ENCODE data around the gene CCDC7. TPM values are rescaled to one million over a fixed set of nuclear protein-coding genes. Genes with fewer than 3 reads are reported as not detected.

Gene CCDC7
- total RNA-seq, 1 experiment from 2014 or later, result 7.4 TPM

DNA sequence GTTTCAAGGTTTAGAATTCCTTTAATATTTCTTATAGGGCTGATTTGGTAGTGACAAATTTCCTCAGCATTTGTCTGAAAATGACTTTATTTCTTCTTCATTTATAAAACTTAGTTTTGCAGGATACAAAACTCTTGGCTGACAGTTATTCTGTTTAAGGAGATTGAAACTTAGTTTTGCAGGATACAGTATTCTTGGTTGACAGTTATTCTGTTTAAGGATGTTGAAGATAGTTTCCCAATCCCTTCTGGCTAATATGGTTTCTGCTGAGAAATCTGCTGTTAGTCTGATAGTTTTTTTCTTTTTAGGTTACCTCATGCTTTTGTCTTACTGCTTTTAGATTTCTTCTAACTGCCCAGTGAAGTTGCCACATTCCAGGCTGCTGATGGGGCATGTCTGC is 325.3 kb downstream of the CCDC7 start:
- CTCF ChIA-PET, result no interaction called here
- H3K27ac Mint-ChIP-seq (ENCODE audit: unreplicated experiment), result no peak overlapping the region
- intact Hi-C loops (cut with micrococcal nuclease; ENCODE audit: unreplicated experiment), result no loop called here
- no peaks in the 10 kb centered on the region for H3K36me3 Mint-ChIP-seq (ENCODE audit: insufficient read depth, unreplicated experiment)
- H3K4me1 Mint-ChIP-seq (ENCODE audit: low read depth, unreplicated experiment), result no peaks in the 10 kb centered on the region
- no peak for DNase-seq
- H3K9me3 Mint-ChIP-seq (ENCODE audit: low read depth, unreplicated experiment), result peaks cover 4% of the 10 kb centered on the region
- H3K27me3 Mint-ChIP-seq (ENCODE audit: unreplicated experiment), result no peaks in the 10 kb centered on the region
- no peak overlapping the region for H3K4me3 Mint-ChIP-seq (ENCODE audit: low read depth, unreplicated experiment)
- TF ChIP-seq, protein P1, sequence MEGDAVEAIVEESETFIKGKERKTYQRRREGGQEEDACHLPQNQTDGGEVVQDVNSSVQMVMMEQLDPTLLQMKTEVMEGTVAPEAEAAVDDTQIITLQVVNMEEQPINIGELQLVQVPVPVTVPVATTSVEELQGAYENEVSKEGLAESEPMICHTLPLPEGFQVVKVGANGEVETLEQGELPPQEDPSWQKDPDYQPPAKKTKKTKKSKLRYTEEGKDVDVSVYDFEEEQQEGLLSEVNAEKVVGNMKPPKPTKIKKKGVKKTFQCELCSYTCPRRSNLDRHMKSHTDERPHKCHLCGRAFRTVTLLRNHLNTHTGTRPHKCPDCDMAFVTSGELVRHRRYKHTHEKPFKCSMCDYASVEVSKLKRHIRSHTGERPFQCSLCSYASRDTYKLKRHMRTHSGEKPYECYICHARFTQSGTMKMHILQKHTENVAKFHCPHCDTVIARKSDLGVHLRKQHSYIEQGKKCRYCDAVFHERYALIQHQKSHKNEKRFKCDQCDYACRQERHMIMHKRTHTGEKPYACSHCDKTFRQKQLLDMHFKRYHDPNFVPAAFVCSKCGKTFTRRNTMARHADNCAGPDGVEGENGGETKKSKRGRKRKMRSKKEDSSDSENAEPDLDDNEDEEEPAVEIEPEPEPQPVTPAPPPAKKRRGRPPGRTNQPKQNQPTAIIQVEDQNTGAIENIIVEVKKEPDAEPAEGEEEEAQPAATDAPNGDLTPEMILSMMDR (IDR thresholded peaks at IDR 0.05; ENCODE audit: unreplicated experiment), result no peak
- no TSS peak for BruUV-seq (replicated peaks)

DNA sequence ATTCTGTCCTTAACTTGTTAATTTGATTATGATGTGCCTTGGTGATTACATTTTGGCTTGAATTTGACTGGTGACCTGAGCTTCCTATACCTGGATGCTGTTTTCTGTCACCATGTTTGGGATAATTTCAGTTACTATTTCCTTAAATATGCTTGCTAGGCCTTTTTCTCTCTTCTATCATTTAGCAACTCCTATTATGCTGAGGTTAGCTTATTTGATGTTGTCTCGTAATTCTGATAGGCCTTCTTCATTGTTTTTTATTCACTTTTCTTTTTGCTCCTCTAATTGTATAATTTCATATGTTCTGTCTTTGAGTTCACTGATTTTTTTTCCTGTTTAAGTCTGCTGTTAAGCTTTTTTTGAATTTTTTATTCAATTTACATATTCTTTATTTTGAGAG is 327.2 kb downstream of the CCDC7 start:
- CTCF ChIA-PET, result no interaction called here
- Mint-ChIP-seq H3K4me1 (ENCODE audit: low read depth, unreplicated experiment) (no peaks in the 10 kb centered on the region), H3K36me3 (ENCODE audit: insufficient read depth, unreplicated experiment) (no peaks in the 10 kb centered on the region), H3K27ac (ENCODE audit: unreplicated experiment) (no peak overlapping the region), H3K4me3 (ENCODE audit: low read depth, unreplicated experiment) (no peak overlapping the region), H3K9me3 (ENCODE audit: low read depth, unreplicated experiment) (peaks cover 4% of the 10 kb centered on the region), H3K27me3 (ENCODE audit: unreplicated experiment) (no peaks in the 10 kb centered on the region)
- DNase-seq, result no peak
- no TSS peak for BruUV-seq (replicated peaks)
- intact Hi-C loops (cut with micrococcal nuclease; ENCODE audit: unreplicated experiment), result no loop called here
- TF ChIP-seq, protein P1 (IDR thresholded peaks at IDR 0.05; ENCODE audit: unreplicated experiment), result no peak

DNA sequence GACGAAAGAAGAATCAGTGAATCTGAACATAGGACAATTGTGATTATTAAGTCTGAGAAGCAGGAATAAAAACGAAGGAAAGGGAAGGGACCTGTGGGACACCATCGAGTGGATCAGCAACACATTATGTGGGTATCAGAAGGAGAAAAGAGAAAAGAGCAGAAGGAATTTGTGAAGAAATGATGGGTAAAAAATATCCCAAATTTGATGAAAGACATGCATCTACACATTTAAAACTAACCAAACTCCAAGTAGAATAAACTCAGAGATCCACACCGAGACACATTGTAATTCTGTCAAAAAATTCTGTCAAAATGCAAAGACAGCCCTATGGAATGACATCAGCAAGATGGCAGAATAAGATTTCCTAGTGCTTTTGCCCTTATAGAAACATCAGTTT is 341.0 kb downstream of the CCDC7 start:
- intact Hi-C loops (cut with micrococcal nuclease; ENCODE audit: unreplicated experiment), result no loop called here
- CTCF ChIA-PET, result no interaction called here
- no TSS peak for BruUV-seq (replicated peaks)

DNA sequence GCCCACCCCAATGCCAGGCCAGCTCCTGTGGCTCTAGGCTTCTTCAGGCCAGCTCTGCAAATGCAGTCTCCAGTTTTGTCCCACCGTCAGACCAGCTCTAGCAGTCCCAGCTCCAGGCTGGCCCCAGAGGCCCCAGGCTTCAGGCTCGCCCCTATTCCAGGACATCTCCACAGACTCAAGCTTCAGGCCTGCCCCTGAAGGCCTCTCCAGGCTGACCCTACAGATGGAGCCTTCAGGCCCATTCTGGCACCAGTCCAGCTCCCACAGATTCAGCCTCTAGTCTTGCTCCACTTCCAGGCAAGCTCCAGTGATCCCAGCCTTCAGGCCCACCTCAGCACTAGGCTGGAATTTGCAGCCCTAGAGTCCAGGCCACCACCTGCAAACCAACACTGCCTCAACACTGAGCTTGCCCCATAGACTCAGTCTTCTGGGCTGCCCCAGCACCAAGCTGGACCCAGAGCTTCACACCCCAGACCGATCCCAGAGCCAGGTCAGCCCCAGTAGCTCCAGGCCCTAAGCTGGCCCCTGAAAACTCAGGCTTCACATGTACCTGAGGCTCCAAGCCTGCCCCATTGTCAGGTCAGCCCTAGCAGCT is 341.8 kb downstream of the CCDC7 start:
- intact Hi-C loops (cut with micrococcal nuclease; ENCODE audit: unreplicated experiment), result no loop called here
- CTCF ChIA-PET, result no interaction called here

More for the DNA sequence above, 341.0 kb downstream of the CCDC7 start:
- Mint-ChIP-seq H3K27ac (ENCODE audit: unreplicated experiment) (no peak overlapping the region), H3K4me3 (ENCODE audit: low read depth, unreplicated experiment) (no peak overlapping the region), H3K27me3 (ENCODE audit: unreplicated experiment) (no peaks in the 10 kb centered on the region), H3K36me3 (ENCODE audit: insufficient read depth, unreplicated experiment) (no peaks in the 10 kb centered on the region), H3K4me1 (ENCODE audit: low read depth, unreplicated experiment) (no peaks in the 10 kb centered on the region), H3K9me3 (ENCODE audit: low read depth, unreplicated experiment) (peaks cover 2% of the 10 kb centered on the region)
- TF ChIP-seq, protein P1 (IDR thresholded peaks at IDR 0.05; ENCODE audit: unreplicated experiment), result no peak
- no peak for DNase-seq

More for the DNA sequence above, 341.8 kb downstream of the CCDC7 start:
- H3K36me3 Mint-ChIP-seq (ENCODE audit: insufficient read depth, unreplicated experiment), result no peaks in the 10 kb centered on the region
- TF ChIP-seq, protein P1 (IDR thresholded peaks at IDR 0.05; ENCODE audit: unreplicated experiment), result no peak
- no peak for DNase-seq
- no peaks in the 10 kb centered on the region for H3K27me3 Mint-ChIP-seq (ENCODE audit: unreplicated experiment)
- peaks cover 2% of the 10 kb centered on the region for H3K9me3 Mint-ChIP-seq (ENCODE audit: low read depth, unreplicated experiment)
- H3K27ac Mint-ChIP-seq (ENCODE audit: unreplicated experiment), result no peak overlapping the region
- H3K4me3 Mint-ChIP-seq (ENCODE audit: low read depth, unreplicated experiment), result no peak overlapping the region
- no TSS peak for BruUV-seq (replicated peaks)
- H3K4me1 Mint-ChIP-seq (ENCODE audit: low read depth, unreplicated experiment), result peaks cover 1% of the 10 kb centered on the region

Data from Calu3 (cell line).